22Rv1 (cell line): ENCODE data around the gene ADGRD1.

Experiments
- ZFX ChIP-seq: fragments of 450-650 bp; IDR thresholded peaks from 2 replicates; pipeline ENCODE4 v1.6.1; 2017; ENCODE audit warnings: antibody characterized with exemption, borderline replicate concordance
- TF ChIP-seq, protein P1 (sequence below): fragments of 450-650 bp; IDR thresholded peaks from 2 replicates; pipeline ENCODE4 v1.5.1; 2017; ENCODE audit warnings: mild to moderate bottlenecking

DNA sequence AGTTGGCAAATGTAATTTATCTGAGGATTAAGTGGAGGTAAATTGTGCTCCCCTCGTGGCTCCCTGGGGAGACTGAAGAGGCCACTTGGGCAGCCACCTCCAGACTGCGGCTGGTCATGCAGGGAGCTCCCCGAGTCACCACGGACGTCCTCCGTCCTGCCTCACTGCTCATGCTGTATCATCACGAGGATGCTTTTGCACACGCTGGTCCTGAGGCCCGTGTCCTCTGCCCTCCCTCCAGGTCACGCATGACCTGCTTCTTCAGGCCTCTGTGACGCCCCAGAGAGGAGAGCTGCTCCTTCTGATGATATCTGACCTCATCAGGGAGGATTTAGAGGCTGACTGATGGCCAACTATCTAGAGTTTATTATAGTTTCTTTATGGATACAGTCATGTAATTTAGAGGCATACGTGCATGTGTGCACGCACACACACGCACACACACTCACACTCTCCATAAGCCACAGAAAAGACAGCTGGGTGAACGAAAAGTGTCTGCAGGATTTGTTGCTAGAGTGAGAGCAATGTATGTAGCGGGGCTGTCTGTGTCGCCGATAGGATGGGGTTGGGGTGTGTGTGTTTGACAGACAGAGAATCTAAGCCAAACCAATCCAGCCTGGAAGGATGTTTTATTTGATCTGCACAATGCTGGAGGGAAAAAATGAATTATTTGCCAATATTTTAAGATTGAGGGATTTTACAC lies 160.0 kb downstream of the ADGRD1 start:
- TF ChIP-seq, protein P1, sequence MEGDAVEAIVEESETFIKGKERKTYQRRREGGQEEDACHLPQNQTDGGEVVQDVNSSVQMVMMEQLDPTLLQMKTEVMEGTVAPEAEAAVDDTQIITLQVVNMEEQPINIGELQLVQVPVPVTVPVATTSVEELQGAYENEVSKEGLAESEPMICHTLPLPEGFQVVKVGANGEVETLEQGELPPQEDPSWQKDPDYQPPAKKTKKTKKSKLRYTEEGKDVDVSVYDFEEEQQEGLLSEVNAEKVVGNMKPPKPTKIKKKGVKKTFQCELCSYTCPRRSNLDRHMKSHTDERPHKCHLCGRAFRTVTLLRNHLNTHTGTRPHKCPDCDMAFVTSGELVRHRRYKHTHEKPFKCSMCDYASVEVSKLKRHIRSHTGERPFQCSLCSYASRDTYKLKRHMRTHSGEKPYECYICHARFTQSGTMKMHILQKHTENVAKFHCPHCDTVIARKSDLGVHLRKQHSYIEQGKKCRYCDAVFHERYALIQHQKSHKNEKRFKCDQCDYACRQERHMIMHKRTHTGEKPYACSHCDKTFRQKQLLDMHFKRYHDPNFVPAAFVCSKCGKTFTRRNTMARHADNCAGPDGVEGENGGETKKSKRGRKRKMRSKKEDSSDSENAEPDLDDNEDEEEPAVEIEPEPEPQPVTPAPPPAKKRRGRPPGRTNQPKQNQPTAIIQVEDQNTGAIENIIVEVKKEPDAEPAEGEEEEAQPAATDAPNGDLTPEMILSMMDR = no peak
- TF ChIP-seq ZFX = no peak
